ENCODE results near the gene DPP6. TPM values are rescaled to one million over a fixed set of nuclear protein-coding genes. Genes with fewer than 3 reads are reported as not detected.

The DPP6 gene
- total RNA-seq, 1 experiment from 2014 or later = not detected

GRCh38 chr7:154841731-154842331, 789.6 kb downstream of the DPP6 start:
- ATAC-seq (no peak), DNase-seq (ENCODE audit: low spot score) (no peak)
- POLR2A ChIA-PET = no interaction called here
- CTCF ChIA-PET = no interaction called here
- H3K27me3 Mint-ChIP-seq (ENCODE audit: low read depth) = peaks cover 20% of the 10 kb centered on the region
- peaks cover 76% of the 10 kb centered on the region for H3K36me3 Mint-ChIP-seq
- peaks cover 94% of the 10 kb centered on the region for H3K9me3 Mint-ChIP-seq
- TF ChIP-seq ZNF396 (CRISPR knock-in tag; IDR thresholded peaks at IDR 0.05; ENCODE audit: borderline replicate concordance) = no peak
- TF ChIP-seq ERG (CRISPR knock-in tag; IDR thresholded peaks at IDR 0.05) = no peak
- TF ChIP-seq MYBL2 (CRISPR knock-in tag; IDR thresholded peaks at IDR 0.05) = no peak
- TF ChIP-seq MLX (CRISPR knock-in tag; IDR thresholded peaks at IDR 0.05) = no peak
- no peak for TF ChIP-seq NFYB (CRISPR knock-in tag; conservative IDR thresholded peaks at IDR 0.05; ENCODE audit: low read depth)
- TF ChIP-seq ZNF423 (CRISPR knock-in tag; IDR thresholded peaks at IDR 0.05) = no peak
- TF ChIP-seq ZNF232 (CRISPR knock-in tag; IDR thresholded peaks at IDR 0.05) = no peak
- TF ChIP-seq ZNF532 (CRISPR knock-in tag; IDR thresholded peaks at IDR 0.05; ENCODE audit: borderline replicate concordance) = no peak
- no peak for TF ChIP-seq IRF2 (CRISPR knock-in tag; IDR thresholded peaks at IDR 0.05; ENCODE audit: borderline replicate concordance, low read depth)
- TF ChIP-seq ZBTB43 (CRISPR knock-in tag; IDR thresholded peaks at IDR 0.05) = no peak
- TF ChIP-seq NR1H2 (CRISPR knock-in tag; IDR thresholded peaks at IDR 0.05) = no peak
- H3K27ac Mint-ChIP-seq = no peak overlapping the region
- H3K4me1 Mint-ChIP-seq = no peaks in the 10 kb centered on the region
- H3K4me3 Mint-ChIP-seq = no peak overlapping the region

- no peak for TF ChIP-seq CREM (CRISPR knock-in tag; IDR thresholded peaks at IDR 0.05)
- TF ChIP-seq NFE2L1 (CRISPR knock-in tag; IDR thresholded peaks at IDR 0.05) = no peak
- no peak for TF ChIP-seq GABPB1 (CRISPR knock-in tag; IDR thresholded peaks at IDR 0.05)
- no peak for TF ChIP-seq RORB (CRISPR knock-in tag; IDR thresholded peaks at IDR 0.05)
- no peak for TF ChIP-seq MLX (CRISPR knock-in tag; IDR thresholded peaks at IDR 0.05)
- no peak for TF ChIP-seq ZBTB43 (CRISPR knock-in tag; IDR thresholded peaks at IDR 0.05)
- no peak for TF ChIP-seq SMAD3 (CRISPR knock-in tag; IDR thresholded peaks at IDR 0.05; ENCODE audit: borderline replicate concordance)
- no peak for TF ChIP-seq ETV6 (CRISPR knock-in tag; IDR thresholded peaks at IDR 0.05)
- no peak for TF ChIP-seq NFYB (CRISPR knock-in tag; conservative IDR thresholded peaks at IDR 0.05; ENCODE audit: low read depth)
- POLR2A ChIA-PET = no interaction called here
Measured at GRCh38 chr7:154842591-154842990, 790.4 kb downstream of the DPP6 start.

More at GRCh38 chr7:154842591-154842990, 790.4 kb downstream of the DPP6 start:
- H3K36me3 Mint-ChIP-seq = peaks cover 72% of the 10 kb centered on the region
- peaks cover 94% of the 10 kb centered on the region for H3K9me3 Mint-ChIP-seq
- no peak for DNase-seq (ENCODE audit: low spot score)
- H3K4me1 Mint-ChIP-seq = no peaks in the 10 kb centered on the region
- no peak for ATAC-seq
- peaks cover 19% of the 10 kb centered on the region for H3K27me3 Mint-ChIP-seq (ENCODE audit: low read depth)
- no peak overlapping the region for H3K27ac Mint-ChIP-seq
- CTCF ChIA-PET = no interaction called here
- no peak overlapping the region for H3K4me3 Mint-ChIP-seq
